Measurements from ENCODE around the gene ARHGEF33.

DNA sequence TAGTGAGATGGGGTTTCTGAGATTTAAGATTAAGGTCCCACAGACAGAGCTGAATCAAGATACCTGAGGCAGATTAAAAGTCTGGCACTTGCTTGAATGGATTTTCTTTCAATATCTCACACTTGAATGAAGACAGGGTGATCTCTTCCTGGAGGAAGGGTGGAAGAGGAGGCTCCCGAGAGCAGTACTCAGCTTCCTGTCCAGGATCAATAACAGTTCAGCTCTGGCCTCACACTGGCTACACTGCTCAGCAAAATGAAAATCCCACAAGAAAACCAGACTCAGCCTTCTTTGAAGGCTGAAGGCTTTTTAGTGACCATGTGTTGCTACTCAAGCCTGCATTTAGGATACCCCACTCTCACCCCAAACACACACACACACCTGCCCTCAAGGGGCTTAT lies 11.1 kb downstream of the ARHGEF33 start:
- TF ChIP-seq, protein P1, sequence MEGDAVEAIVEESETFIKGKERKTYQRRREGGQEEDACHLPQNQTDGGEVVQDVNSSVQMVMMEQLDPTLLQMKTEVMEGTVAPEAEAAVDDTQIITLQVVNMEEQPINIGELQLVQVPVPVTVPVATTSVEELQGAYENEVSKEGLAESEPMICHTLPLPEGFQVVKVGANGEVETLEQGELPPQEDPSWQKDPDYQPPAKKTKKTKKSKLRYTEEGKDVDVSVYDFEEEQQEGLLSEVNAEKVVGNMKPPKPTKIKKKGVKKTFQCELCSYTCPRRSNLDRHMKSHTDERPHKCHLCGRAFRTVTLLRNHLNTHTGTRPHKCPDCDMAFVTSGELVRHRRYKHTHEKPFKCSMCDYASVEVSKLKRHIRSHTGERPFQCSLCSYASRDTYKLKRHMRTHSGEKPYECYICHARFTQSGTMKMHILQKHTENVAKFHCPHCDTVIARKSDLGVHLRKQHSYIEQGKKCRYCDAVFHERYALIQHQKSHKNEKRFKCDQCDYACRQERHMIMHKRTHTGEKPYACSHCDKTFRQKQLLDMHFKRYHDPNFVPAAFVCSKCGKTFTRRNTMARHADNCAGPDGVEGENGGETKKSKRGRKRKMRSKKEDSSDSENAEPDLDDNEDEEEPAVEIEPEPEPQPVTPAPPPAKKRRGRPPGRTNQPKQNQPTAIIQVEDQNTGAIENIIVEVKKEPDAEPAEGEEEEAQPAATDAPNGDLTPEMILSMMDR (IDR thresholded peaks at IDR 0.05), result no peak
- TF ChIP-seq ZFX (IDR thresholded peaks at IDR 0.05; ENCODE audit: borderline replicate concordance), result no peak

Measured in 22Rv1 (cell line).